Kidney (tissue), 14 donors: ENCODE data around the gene DYNC2H1. TPM values are rescaled to one million over a fixed set of nuclear protein-coding genes. Genes with fewer than 3 reads are reported as not detected.

Experiments
- DNase-seq, 5 donors: peaks; one replicate each; pipeline ENCODE4 v3.0.0-alpha.2; 2013 to 2020
- FAIRE-seq: peaks from 2 replicates; lab custom pipeline; 2012; peaks lifted over from hg19 to GRCh38; lab: Jason Lieb, UNC
- H3K27ac ChIP-seq, 2 donors: one replicate each; pipeline ENCODE4 v1.7.0; 2013; ENCODE audit warnings: low read depth in 2 of 2, low read length in 2 of 2, inconsistent platforms in 1 of 2
- H3K27me3 ChIP-seq: one replicate; pipeline ENCODE4 v1.7.1; 2013; ENCODE audit warnings: low read length, inconsistent platforms; ENCODE audit not compliant: control insufficient read depth, insufficient read depth
- H3K36me3 ChIP-seq, 3 donors: one replicate each; pipeline versions ENCODE4 v1.7.0 to v1.7.1; 2013; ENCODE audit warnings: low read length in 3 of 3, control low read depth in 1 of 3, inconsistent platforms in 1 of 3; ENCODE audit not compliant: insufficient read depth in 3 of 3, control insufficient read depth in 2 of 3
- H3K4me1 ChIP-seq, 3 donors: one replicate each; pipeline versions ENCODE4 v1.7.0 to v1.7.1; 2013; ENCODE audit warnings: low read length in 3 of 3, inconsistent platforms in 1 of 3, low read depth in 1 of 3; ENCODE audit not compliant: control insufficient read depth in 2 of 3, insufficient read depth in 2 of 3
- H3K4me3 ChIP-seq, 3 donors: one replicate each; pipeline versions ENCODE4 v1.7.0 to v1.8.1; 2013; ENCODE audit warnings: low read length in 3 of 3, control low read depth in 1 of 3, inconsistent platforms in 1 of 3
- H3K9ac ChIP-seq, 3 donors: one replicate each; pipeline versions ENCODE4 v1.7.0 to v1.7.1; 2013; ENCODE audit warnings: low read length in 3 of 3, control low read depth in 1 of 3, inconsistent platforms in 1 of 3
- H3K9me3 ChIP-seq, 3 donors: one replicate each; pipeline versions ENCODE4 v1.7.0 to v1.7.1; 2013; ENCODE audit warnings: low read length in 3 of 3, control low read depth in 1 of 3, inconsistent platforms in 1 of 3; ENCODE audit not compliant: control insufficient read depth in 2 of 3, insufficient read depth in 1 of 3
- intact Hi-C: fragments of 100-400 bp; cut with DNase I; formaldehyde crosslinking; loops from one replicate; pipeline ENCODE4 v1.11.1; 2022
- polyA plus RNA-seq: library from polyadenylated mRNA; stranded (reverse); fragments of 350-450 nt; fragmentation: Illumina TruSeq; extraction: RNeasy Lipid Tissue Mini Kit (QIAGEN cat#74804); gene quantifications from one replicate; pipeline ENCODE4 v1.2.3, GENCODE V29; 2014; ENCODE audit warnings: low read depth, low replicate concordance; ENCODE audit not compliant: insufficient read depth
- total RNA-seq: library from RNA; stranded (reverse); fragmentation: NEBNext Ultra II Directional; extraction: Animal tissue kit (Norgen Biotek cat#: 25700); gene quantifications from one replicate; pipeline ENCODE4 v1.2.1, GENCODE V29; 2021
- TF ChIP-seq, protein P1 (sequence below): IDR thresholded peaks from 3 replicates; pipeline ENCODE4 v1.5.1; 2012; ENCODE audit warnings: mild to moderate bottlenecking, moderate library complexity, borderline replicate concordance; ENCODE audit not compliant: insufficient read depth; ENCODE audit errors: extremely low read depth
- donor health status: control.
- donor health status: control.
- donor health status: control.
- donor health status: control.
- donor health status: control.
- donor health status: DM: yes; HTN: yes; CAD: no.
- donor health status: Normal renal cell carcinoma (clear cell type).

DYNC2H1 gene
- total and polyA plus RNA-seq, 2 donors from 2014 or later: 13.5 to 30.9 TPM

GRCh38 chr11:103340956-103341355, 231.7 kb downstream of the DYNC2H1 start:
- Histone ChIP-seq H3K27ac (no peak overlapping the region), H3K27me3 (no peaks in the 10 kb centered on the region), H3K4me1 (no peaks in the 10 kb centered on the region), H3K9me3 (no peaks in the 10 kb centered on the region), H3K9ac (no peak overlapping the region), H3K36me3 (no peaks in the 10 kb centered on the region), H3K4me3 (no peak overlapping the region)
- TF ChIP-seq, protein P1, sequence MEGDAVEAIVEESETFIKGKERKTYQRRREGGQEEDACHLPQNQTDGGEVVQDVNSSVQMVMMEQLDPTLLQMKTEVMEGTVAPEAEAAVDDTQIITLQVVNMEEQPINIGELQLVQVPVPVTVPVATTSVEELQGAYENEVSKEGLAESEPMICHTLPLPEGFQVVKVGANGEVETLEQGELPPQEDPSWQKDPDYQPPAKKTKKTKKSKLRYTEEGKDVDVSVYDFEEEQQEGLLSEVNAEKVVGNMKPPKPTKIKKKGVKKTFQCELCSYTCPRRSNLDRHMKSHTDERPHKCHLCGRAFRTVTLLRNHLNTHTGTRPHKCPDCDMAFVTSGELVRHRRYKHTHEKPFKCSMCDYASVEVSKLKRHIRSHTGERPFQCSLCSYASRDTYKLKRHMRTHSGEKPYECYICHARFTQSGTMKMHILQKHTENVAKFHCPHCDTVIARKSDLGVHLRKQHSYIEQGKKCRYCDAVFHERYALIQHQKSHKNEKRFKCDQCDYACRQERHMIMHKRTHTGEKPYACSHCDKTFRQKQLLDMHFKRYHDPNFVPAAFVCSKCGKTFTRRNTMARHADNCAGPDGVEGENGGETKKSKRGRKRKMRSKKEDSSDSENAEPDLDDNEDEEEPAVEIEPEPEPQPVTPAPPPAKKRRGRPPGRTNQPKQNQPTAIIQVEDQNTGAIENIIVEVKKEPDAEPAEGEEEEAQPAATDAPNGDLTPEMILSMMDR: no peak
- no peak for FAIRE-seq
- DNase-seq: peak in 1 of 5 donors; percentile 6
- intact Hi-C loops: no loop called here

DNA sequence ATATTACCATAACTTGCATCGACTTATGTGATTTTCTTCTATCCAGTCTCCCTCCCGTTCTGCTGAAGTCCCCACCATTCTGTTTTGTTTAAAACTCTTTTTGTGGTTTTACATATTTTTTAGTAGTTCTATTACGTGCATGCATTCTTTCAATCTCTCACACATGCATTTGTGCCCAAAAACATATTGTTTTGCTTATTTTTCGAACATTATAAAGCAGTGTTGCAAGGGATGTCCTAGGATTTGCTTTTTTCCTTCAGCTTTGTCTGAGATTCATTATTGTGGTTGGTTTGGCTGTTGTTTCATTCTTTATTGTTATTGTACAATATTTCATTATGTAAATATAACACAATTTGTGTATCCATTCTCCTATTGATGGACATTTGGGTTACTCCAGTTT, 235.7 kb downstream of the DYNC2H1 start:
- TF ChIP-seq, protein P1: no peak
- FAIRE-seq: no peak
- Histone ChIP-seq H3K9ac (no peak overlapping the region), H3K27me3 (no peaks in the 10 kb centered on the region), H3K9me3 (no peaks in the 10 kb centered on the region), H3K27ac (no peak overlapping the region), H3K36me3 (no peaks in the 10 kb centered on the region), H3K4me1 (no peaks in the 10 kb centered on the region), H3K4me3 (no peak overlapping the region)
- DNase-seq: no peak
- intact Hi-C loops: no loop called here

DNA sequence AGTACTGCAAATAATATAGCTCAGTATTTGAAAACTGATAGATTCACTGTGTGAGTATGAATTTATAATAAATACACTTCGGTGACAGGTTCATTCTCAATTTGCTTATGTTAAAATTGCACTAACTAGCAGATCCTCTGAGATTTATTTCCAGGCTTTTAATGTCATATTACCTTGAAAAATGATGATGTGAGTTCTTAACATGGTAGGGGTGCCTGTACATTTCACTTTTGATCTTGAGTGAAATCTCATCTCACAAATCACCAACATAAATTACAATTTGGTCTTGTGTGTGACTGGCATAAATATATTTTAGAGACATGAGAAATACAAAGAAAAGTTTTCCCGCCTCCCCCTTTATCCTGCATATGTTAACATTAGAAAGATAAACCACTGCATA, 240.4 kb downstream of the DYNC2H1 start:
- intact Hi-C loops: no loop called here
- no peaks in the 10 kb centered on the region for H3K36me3 ChIP-seq
- H3K27ac ChIP-seq: no peak overlapping the region
- FAIRE-seq (no peak), DNase-seq (no peak)
- H3K4me1 ChIP-seq: no peaks in the 10 kb centered on the region
- H3K27me3 ChIP-seq: no peaks in the 10 kb centered on the region
- no peaks in the 10 kb centered on the region for H3K9me3 ChIP-seq
- no peak overlapping the region for H3K9ac ChIP-seq
- TF ChIP-seq, protein P1: no peak
- no peak overlapping the region for H3K4me3 ChIP-seq

GRCh38 chr11:103354656-103355055, 245.4 kb downstream of the DYNC2H1 start:
- DNase-seq (no peak), FAIRE-seq (no peak)
- Histone ChIP-seq H3K4me3 (no peak overlapping the region), H3K27me3 (no peaks in the 10 kb centered on the region), H3K4me1 (no peaks in the 10 kb centered on the region), H3K9ac (no peak overlapping the region), H3K9me3 (no peaks in the 10 kb centered on the region), H3K27ac (no peak overlapping the region), H3K36me3 (no peaks in the 10 kb centered on the region)
- intact Hi-C loops: no loop called here
- TF ChIP-seq, protein P1: no peak
